Measurements from ENCODE around the gene BTNL9.
"Not testable (repeated sequence)": the region's sequence is repeated elsewhere in the genome, so short reads cannot be mapped to it uniquely, and the experiment has no call there.

The BTNL9 gene

GRCh38 chr5:181043285-181044092, 3.4 kb downstream of the BTNL9 start:
- no peak for DNase-seq (ENCODE audit: low read depth)
- no peak overlapping the region for H3K4me3 ChIP-seq (replicated peaks; ENCODE audit: low read depth, low read length)
- TF ChIP-seq CTCF (IDR thresholded peaks at IDR 0.05; ENCODE audit: low read length, missing control alignments): no peak

- no peak for DNase-seq (ENCODE audit: low read depth)
- no peak overlapping the region for H3K4me3 ChIP-seq (replicated peaks; ENCODE audit: low read depth, low read length)
- no peak for TF ChIP-seq CTCF (IDR thresholded peaks at IDR 0.05; ENCODE audit: low read length, missing control alignments)
Measured at GRCh38 chr5:181044093-181044599, 4.1 kb downstream of the BTNL9 start.

DNA sequence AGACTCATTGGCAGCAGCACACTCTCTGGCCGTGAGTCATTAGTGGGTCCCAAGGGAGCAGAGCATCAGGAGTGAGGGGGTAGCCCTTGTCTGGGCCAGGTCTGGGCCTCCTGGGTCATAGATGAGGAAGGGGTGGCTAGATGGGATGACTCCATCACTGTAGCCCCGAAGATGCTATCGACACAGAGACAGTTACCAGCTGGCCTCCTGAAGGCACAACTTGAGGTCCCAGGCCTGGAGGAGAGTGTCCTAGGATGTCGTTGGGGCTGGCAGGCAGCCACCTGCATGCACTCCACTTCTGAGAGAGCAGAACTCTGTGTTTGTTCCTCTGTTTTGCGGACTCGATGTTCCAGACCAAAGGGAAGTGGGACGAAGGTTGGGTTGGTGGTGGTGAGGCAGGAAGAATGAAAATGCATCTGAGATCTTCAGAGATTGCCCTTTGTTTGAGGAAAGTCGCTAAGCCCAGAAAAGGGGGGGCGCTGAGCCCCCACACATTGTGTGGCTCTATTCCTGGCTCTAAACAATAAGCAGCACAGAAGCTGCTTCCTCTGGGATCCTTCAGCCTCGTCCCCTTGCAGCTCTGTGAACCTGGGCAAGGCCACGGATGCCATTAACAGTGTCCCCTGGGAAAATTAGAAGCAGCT, 4.7 kb downstream of the BTNL9 start:
- no peak for TF ChIP-seq CTCF (IDR thresholded peaks at IDR 0.05; ENCODE audit: low read length, missing control alignments)

DNA sequence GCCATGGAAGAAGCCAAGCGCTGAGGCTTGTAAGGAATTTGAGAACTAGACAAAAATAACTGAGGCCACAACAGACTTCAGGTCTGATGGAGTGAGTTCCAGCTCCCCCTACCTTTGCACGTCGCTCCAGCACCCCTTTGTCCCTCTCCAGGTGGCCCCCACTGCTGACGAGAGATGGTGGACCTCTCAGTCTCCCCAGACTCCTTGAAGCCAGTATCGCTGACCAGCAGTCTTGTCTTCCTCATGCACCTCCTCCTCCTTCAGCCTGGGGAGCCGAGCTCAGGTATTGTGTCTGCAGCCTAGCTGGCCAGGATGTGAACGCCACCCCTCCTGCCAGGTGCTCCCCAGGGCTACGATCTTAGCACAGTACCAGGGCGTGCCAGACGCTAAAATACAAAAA, 5.2 kb downstream of the BTNL9 start:
- H3K4me3 ChIP-seq (replicated peaks; ENCODE audit: low read depth, low read length): no peak overlapping the region
- TF ChIP-seq CTCF (IDR thresholded peaks at IDR 0.05; ENCODE audit: low read length, missing control alignments): no peak
- DNase-seq (ENCODE audit: low read depth): no peak

More for the DNA sequence above, 4.7 kb downstream of the BTNL9 start:
- H3K4me3 ChIP-seq (replicated peaks; ENCODE audit: low read depth, low read length): no peak overlapping the region
- no peak for DNase-seq (ENCODE audit: low read depth)

GRCh38 chr5:181045857-181046256, 5.8 kb downstream of the BTNL9 start:
- H3K4me3 ChIP-seq (replicated peaks; ENCODE audit: low read depth, low read length); DNase-seq (ENCODE audit: low read depth): not testable (repeated sequence)

DNA sequence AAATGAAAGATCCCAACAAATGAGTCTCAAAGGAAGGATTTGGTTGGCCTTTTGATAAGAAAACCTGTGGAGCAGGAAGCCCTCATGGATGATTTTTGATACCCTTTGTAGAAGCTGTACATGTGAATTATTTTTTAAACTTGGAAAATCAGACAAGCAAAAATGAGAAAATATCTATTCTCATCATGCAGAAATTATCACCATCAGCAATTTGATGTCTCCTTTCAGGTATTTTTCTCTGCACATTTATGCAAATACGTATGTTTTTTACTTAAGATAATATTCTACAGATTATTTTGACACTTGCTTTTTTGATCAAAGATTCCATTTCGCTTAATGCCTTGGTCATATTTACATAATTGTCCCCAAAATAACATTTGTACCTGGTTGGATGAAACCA, 7.2 kb downstream of the BTNL9 start:
- no peak overlapping the region for H3K4me3 ChIP-seq (replicated peaks; ENCODE audit: low read depth, low read length)
- TF ChIP-seq CTCF (IDR thresholded peaks at IDR 0.05; ENCODE audit: low read length, missing control alignments): no peak
- no peak for DNase-seq (ENCODE audit: low read depth)

DNA sequence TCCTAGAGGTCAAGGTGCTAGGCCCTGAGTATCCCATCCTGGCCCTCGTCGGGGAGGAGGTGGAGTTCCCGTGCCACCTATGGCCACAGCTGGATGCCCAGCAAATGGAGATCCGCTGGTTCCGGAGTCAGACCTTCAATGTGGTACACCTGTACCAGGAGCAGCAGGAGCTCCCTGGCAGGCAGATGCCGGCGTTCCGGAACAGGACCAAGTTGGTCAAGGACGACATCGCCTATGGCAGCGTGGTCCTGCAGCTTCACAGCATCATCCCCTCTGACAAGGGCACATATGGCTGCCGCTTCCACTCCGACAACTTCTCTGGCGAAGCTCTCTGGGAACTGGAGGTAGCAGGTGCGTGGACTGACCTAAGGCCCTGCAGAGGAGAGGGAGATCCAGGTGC, 7.9 kb downstream of the BTNL9 start:
- DNase-seq (ENCODE audit: low read depth): no peak
- no peak for TF ChIP-seq CTCF (IDR thresholded peaks at IDR 0.05; ENCODE audit: low read length, missing control alignments)
- H3K4me3 ChIP-seq (replicated peaks; ENCODE audit: low read depth, low read length): no peak overlapping the region

All from fibroblast of pulmonary artery (primary cell).